Measurements from ENCODE around the gene CHMP3. TPM values are rescaled to one million over a fixed set of nuclear protein-coding genes. Genes with fewer than 3 reads are reported as not detected.

CHMP3 gene
- total RNA-seq, 1 donor from 2014 or later: 38.0 TPM

GRCh38 chr2:86470890-86471289 lies 92.4 kb downstream of the CHMP3 start:
- intact Hi-C loops (cut with micrococcal nuclease): no loop called here

DNA sequence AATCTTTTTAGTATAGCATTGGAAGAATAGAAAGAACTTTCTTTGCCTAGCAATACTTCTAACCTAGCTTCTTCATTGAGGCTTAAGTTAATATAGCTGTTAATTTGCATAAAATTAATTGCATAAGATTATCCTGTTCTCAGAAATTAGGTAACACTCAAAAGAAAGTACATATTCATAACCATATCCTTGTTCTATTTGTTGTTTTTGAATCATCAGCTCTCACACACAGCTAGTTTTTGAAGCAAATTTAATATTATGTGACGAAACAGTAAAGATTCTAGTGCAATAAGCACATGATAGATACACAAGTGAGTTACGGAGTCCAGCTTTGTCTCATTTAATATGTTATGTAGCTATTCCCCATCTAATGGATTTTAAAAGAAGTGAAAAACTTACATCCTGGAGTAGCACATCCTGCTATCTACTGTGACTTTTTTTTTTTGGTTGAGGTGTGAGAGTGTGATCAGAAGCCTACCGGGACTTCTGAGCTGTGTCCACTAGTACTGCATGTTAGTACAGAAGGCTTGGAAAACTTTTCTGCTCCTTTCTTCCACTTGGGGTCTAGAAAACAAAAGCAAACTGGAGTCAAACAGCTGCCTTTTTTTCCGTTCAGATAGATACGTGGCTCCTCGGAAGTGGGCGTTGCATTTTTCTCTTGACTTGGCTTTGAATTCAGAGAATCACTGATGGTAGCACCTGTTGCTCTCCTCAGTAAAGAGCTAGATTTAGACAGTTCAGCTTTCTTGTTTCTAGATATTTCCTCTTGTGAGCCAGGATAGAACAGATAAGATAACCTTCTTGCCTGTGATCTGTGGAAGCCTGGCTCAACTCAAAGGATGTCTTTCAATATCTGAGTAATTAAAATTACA lies 94.8 kb downstream of the CHMP3 start:
- intact Hi-C loops (cut with micrococcal nuclease): loop anchor here (1.0 to 5.0 kb wide), 4 partner anchors 14 to 361 kb away; partner anchors contain the start of genes POLR1A and PTCD3

GRCh38 chr2:86466306-86466705 lies 96.9 kb downstream of the CHMP3 start:
- intact Hi-C loops (cut with micrococcal nuclease): loop anchor here (5.0 kb wide), 1 partner anchor 359 kb away; the partner anchor contains the start of genes POLR1A and PTCD3

DNA sequence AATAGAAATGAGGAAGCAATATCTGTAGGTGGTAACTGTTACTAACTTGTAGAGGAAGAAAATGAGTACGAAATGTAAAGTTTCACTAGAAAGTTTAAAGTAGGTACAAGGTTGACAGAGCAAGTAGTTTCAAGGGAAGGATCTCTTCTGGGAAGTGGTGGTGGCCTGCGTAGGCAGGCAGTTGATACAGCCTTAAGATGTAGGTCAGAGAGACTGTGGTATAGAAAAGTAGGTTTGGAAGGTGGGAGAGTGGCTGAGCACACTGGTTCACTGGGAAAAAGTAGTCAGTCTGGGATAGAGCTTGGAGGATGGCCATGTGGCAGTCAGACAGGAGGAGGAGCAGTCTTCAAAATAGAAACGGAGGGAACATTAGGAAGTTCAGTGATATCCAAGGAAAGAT lies 98.6 kb downstream of the CHMP3 start:
- intact Hi-C loops (cut with micrococcal nuclease): loop anchor here (5.0 kb wide), 1 partner anchor 357 kb away; the partner anchor contains the start of genes POLR1A and PTCD3

DNA sequence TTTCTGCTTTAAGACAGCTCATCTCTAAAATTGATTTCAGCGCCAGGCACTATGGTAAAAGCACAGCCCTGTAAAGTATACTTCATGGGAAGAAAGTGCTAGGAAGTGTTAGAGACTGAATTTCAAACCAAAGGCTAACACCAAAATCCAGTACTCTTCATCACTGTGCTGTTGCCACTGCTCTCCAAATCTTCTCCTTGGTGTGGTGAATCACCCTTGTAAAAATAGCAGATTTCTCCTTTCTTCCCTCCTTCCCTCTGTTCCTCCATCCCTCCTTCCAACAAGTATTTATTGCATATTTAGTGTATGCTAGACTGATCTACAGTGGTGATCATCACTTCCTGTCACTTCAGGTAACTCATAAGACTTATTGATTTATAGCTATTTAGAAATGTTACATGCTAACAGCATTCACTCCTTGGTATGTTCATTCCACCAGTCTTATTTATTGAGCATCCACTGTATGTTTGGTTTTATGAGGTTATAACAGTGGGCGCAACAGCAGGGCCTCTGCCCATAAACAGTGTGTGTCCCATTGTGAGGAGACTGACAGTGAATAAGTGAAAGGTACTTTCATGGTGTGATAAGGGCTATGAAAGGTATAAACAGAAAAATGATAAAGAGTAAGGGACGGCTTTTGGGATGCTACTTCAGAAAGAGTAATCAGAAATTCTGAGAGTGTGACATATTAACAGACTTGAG lies 102.0 kb downstream of the CHMP3 start:
- intact Hi-C loops (cut with micrococcal nuclease): no loop called here

DNA sequence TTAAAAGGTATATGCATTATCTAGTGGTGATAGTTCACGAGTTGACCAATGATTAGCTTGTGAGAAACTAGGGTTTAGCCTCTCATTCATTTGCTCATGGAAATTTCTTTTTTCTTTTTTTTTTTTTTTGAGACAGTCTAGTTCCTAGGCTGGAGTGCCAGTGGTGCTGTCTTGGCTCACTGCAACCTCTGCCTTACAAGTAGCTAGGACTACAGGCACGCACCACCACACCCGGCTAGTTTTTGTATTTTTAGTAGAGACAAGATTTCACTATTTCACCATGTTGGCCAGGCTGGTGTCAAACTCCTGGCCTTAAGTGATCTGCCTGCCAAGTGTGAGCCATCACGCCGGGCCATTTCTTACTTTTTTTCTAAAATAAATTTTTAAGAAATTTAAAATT lies 108.1 kb downstream of the CHMP3 start:
- intact Hi-C loops (cut with micrococcal nuclease): no loop called here

GRCh38 chr2:86454238-86454637 lies 109.0 kb downstream of the CHMP3 start:
- intact Hi-C loops (cut with micrococcal nuclease): no loop called here

DNA sequence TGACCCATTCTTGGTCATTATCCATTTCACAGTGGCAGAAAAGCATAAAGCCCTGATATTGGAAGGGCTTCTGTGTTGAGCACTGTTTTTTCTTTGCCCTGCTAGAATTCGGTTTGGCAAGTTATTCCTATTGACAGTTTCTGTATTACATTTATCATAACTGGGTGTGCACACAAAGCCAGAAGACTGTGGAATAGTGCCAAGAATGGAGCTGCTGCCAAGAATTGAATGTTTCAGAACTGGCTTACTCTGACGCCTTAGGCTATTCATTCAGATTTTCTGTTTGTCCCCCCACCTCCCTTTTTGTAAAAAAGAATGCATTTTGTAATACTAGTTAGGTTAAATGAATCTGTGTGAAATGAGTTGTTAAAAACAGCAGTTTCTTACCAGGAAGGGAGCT lies 109.4 kb downstream of the CHMP3 start:
- intact Hi-C loops (cut with micrococcal nuclease): no loop called here

Other genes starting within 250 kb of the CHMP3 start
- gene REEP1, start 225.8 kb downstream of the CHMP3 start, total RNA-seq: 0.10 and 0.12 TPM in 2 replicates
- 65.7 and 75.4 TPM in 2 replicates for gene KDM3A, start 122.1 kb downstream of the CHMP3 start, total RNA-seq
- gene RNF103, start 60.4 kb upstream of the CHMP3 start, total RNA-seq: 16.2 and 16.4 TPM in 2 replicates
- gene RMND5A, start 156.8 kb upstream of the CHMP3 start, total RNA-seq: 24.5 and 25.6 TPM in 2 replicates
- 2.4 and 2.6 TPM in 2 replicates for gene CD8A, start 227.5 kb upstream of the CHMP3 start, total RNA-seq